GM12878 (cell line): ENCODE results near the gene ARHGEF7. TPM values are rescaled to one million over a fixed set of nuclear protein-coding genes. Genes with fewer than 3 reads are reported as not detected.

ENCODE experiments used
- ATAC-seq: fragments of 200-7000 bp; cut with Tn5 transposase; 3 replicates; pipeline ENCODE4 v1.9.1; 2020; ENCODE audit warnings: mild to moderate bottlenecking, moderate library complexity
- BruUV-seq: library from RNA; stranded (reverse); fragments of 400-500 nt; replicated peaks from 2 replicates; lab custom pipeline; 2021; lab: Mats Ljungman, UMichigan
- CTCF ChIA-PET: fragments of 300-600 bp; sonication (Branson Sonifier 250); formaldehyde crosslinking; extraction: SDS; loops from one replicate; lab custom pipeline; 2021; ENCODE audit warnings: inconsistent platforms; lab: Yijun Ruan, JAX
- POLR2A ChIA-PET: fragments of 350-600 bp; formaldehyde crosslinking; extraction: SDS; loops from one replicate; lab custom pipeline; 2021; ENCODE audit warnings: inconsistent platforms; lab: Charles Lee
- RAD21 ChIA-PET: fragments of 300-600 bp; sonication (Branson Sonifier 250); formaldehyde crosslinking; loops from one replicate; lab custom pipeline; 2023; ENCODE audit warnings: antibody characterized with exemption; ENCODE audit not compliant: unreplicated experiment; lab: Charles Lee
- SMC1A ChIA-PET: fragments of 300-600 bp; sonication (Branson Sonifier 250); formaldehyde crosslinking; loops from one replicate; lab custom pipeline; 2023; ENCODE audit not compliant: unreplicated experiment, uncharacterized antibody; lab: Charles Lee
- DNase-seq: peaks from one replicate; pipeline ENCODE4 v3.0.0-alpha.2; 2011; ENCODE audit warnings: low read depth, low spot score
- FAIRE-seq: peaks from 3 replicates; lab custom pipeline; 2011; peaks lifted over from hg19 to GRCh38; lab: Jason Lieb, UNC
- H2AFZ ChIP-seq: 2 replicates; pipeline ENCODE4 v1.6.0; 2011; ENCODE audit warnings: low read depth, low read length, control low read depth; ENCODE audit not compliant: control insufficient read depth
- H3K27ac ChIP-seq: 2 replicates; pipeline ENCODE4 v1.5.1; 2011; ENCODE audit warnings: control low read depth; ENCODE audit not compliant: control insufficient read depth, insufficient read depth
- H3K27me3 ChIP-seq, 2 experiments: replicated peaks in 1 of 2; 2 replicates each; pipeline versions ENCODE4 v1.6.0 to v1.6.1; 2011; ENCODE audit warnings: low read length in 1 of 2; ENCODE audit not compliant: control insufficient read depth in 2 of 2, insufficient read depth in 2 of 2
- H3K36me3 ChIP-seq, 2 experiments: 2 replicates each; pipeline ENCODE4 v1.5.1; 2011; ENCODE audit warnings: low read length in 1 of 2; ENCODE audit not compliant: control insufficient read depth in 2 of 2, insufficient read depth in 2 of 2
- H3K4me1 ChIP-seq: 2 replicates; pipeline ENCODE4 v1.6.1; 2011; ENCODE audit warnings: mild to moderate bottlenecking, low read length, moderate library complexity, mixed read lengths; ENCODE audit not compliant: control insufficient read depth, insufficient read depth
- H3K4me2 ChIP-seq: 2 replicates; pipeline ENCODE4 v1.6.0; 2011; ENCODE audit warnings: control low read depth; ENCODE audit not compliant: control insufficient read depth, insufficient read depth
- H3K4me3 ChIP-seq: fragments of 200-600 bp; sonication (generic); 2 replicates; pipeline ENCODE4 v1.5.1; 2016
- H3K79me2 ChIP-seq: 2 replicates; pipeline ENCODE4 v1.6.0; 2011; ENCODE audit warnings: low read length; ENCODE audit not compliant: control insufficient read depth, insufficient read depth
- H3K9ac ChIP-seq: 2 replicates; pipeline ENCODE4 v1.8.0; 2011; ENCODE audit warnings: low read length, control low read depth, mixed read lengths; ENCODE audit not compliant: control insufficient read depth, insufficient read depth
- H3K9me3 ChIP-seq: replicated peaks from 3 replicates; pipeline ENCODE4 v1.5.1; 2011; ENCODE audit warnings: mild to moderate bottlenecking, low read length; ENCODE audit not compliant: control insufficient read depth, insufficient read depth
- H4K20me1 ChIP-seq: 2 replicates; pipeline ENCODE4 v1.6.0; 2011; ENCODE audit not compliant: control insufficient read depth, insufficient read depth
- ASH2L ChIP-seq: fragments of 300-600, 200-600 bp; sonication (generic); IDR thresholded peaks from 2 replicates; pipeline ENCODE4 v1.6.1; 2017; ENCODE audit warnings: low read depth, mild to moderate bottlenecking, borderline replicate concordance
- ATF3 ChIP-seq: IDR thresholded peaks from 2 replicates; pipeline ENCODE4 v1.6.1; 2011; ENCODE audit warnings: low read depth, mild to moderate bottlenecking, low read length, moderate library complexity, borderline replicate concordance; ENCODE audit errors: extremely low read depth
- CBFB ChIP-seq: IDR thresholded peaks from 2 replicates; pipeline ENCODE4 v1.6.1; 2016; ENCODE audit warnings: antibody characterized with exemption, low read depth
- CHD4 ChIP-seq: fragments of 200-600 bp; sonication (generic); IDR thresholded peaks from 2 replicates; pipeline ENCODE4 v1.6.1; 2016; ENCODE audit warnings: mild to moderate bottlenecking
- CREB1 ChIP-seq: IDR thresholded peaks from 2 replicates; pipeline ENCODE4 v1.6.1; 2012; ENCODE audit warnings: low read depth, mild to moderate bottlenecking, inconsistent platforms
- ELK1 ChIP-seq: IDR thresholded peaks from 2 replicates; pipeline ENCODE4 v1.6.1; 2012; ENCODE audit warnings: low read depth, low read length, improper control_type of control experiment
- FOXK2 ChIP-seq: fragments of 450-650 bp; IDR thresholded peaks from 2 replicates; pipeline ENCODE4 v1.6.1; 2017; ENCODE audit warnings: mild to moderate bottlenecking, moderate library complexity
- HSF1 ChIP-seq: fragments of 150-350 bp; IDR thresholded peaks from 2 replicates; pipeline ENCODE4 v1.6.1; 2014; ENCODE audit warnings: mild to moderate bottlenecking, low read depth, low read length
- LARP7 ChIP-seq: fragments of 450-650 bp; IDR thresholded peaks from 2 replicates; pipeline ENCODE4 v1.6.1; 2017; ENCODE audit warnings: mild to moderate bottlenecking
- MYB ChIP-seq: fragments of 150-350 bp; IDR thresholded peaks from 2 replicates; pipeline ENCODE4 v1.6.1; 2014; ENCODE audit warnings: mild to moderate bottlenecking, low read depth, low read length, borderline replicate concordance
- RCOR1 ChIP-seq: conservative IDR thresholded peaks from 2 replicates; pipeline ENCODE4 v1.6.1; 2012; ENCODE audit warnings: low read depth, low read length, improper control_type of control experiment
- SMAD1 ChIP-seq: fragments of 450-650 bp; IDR thresholded peaks from 2 replicates; pipeline ENCODE4 v1.6.1; 2018; ENCODE audit warnings: mild to moderate bottlenecking, low read depth; ENCODE audit not compliant: partially characterized antibody
- SMARCA5 ChIP-seq: fragments of 450-650 bp; IDR thresholded peaks from 2 replicates; pipeline ENCODE4 v1.6.1; 2017; ENCODE audit warnings: mild to moderate bottlenecking
- SPI1 ChIP-seq: IDR thresholded peaks from 2 replicates; pipeline ENCODE4 v1.6.1; 2011; ENCODE audit warnings: low read depth, mild to moderate bottlenecking, low read length, moderate library complexity, borderline replicate concordance; ENCODE audit not compliant: insufficient read depth
- WGBS: methylation state at CpG from one replicate; pipeline ENCODE4 v1.1.6; 2016; ENCODE audit warnings: low lambda C conversion rate; ENCODE audit not compliant: insufficient replicate concordance, insufficient coverage; ENCODE audit errors: missing lambda C conversion rate; 5-methylcytosine and 5-hydroxymethylcytosine counted together
- in situ Hi-C: fragments of 300-500 bp; cut with MboI; formaldehyde crosslinking; loops from 9 replicates; pipeline ENCODE4 v1.14.3; 2018; ENCODE audit warnings: mixed read lengths
- intact Hi-C: fragments of 100-400 bp; cut with micrococcal nuclease; formaldehyde crosslinking; loops from one replicate; pipeline ENCODE4 v1.14.2; 2022; ENCODE audit not compliant: unreplicated experiment
- polyA plus RNA-seq, 11 experiments: library from polyadenylated mRNA; depleted of rRNA in 4 of 11; unstranded in 6 of 11; stranded (reverse) in 5 of 11; fragments of >200 nt; fragmentation: Nextera tagmentation in 4 of 11; fragmentation: Illumina TruSeq in 1 of 11; extraction: Ambion mirVana in 4 of 11; extraction: Trizol in 1 of 11; gene quantifications; 1 replicate in 1 of 11; 2 replicates in 10 of 11; pipeline versions ENCODE4 v1.2.1 to v1.2.3, GENCODE V29; 2011 to 2016; ENCODE audit warnings: inconsistent platforms in 2 of 11, missing spikeins in 2 of 11, low read depth in 1 of 11
- total RNA-seq, 4 experiments: library from RNA; depleted of rRNA in 3 of 4; stranded (reverse); fragments of >200 nt in 3 of 4; fragmentation: Illumina TruSeq in 1 of 4; extraction: Trizol in 1 of 4; gene quantifications; 2 replicates each; pipeline versions ENCODE4 v1.2.1 to v1.2.3, GENCODE V29; 2013 to 2021

ARHGEF7 gene
- total and polyA plus RNA-seq, 10 of the 15 experiments (the other 5 are each of a cell fraction or from before 2014, with no cell fraction given), result 4.7 to 65.5 (median 36.6) TPM

- TF ChIP-seq ELK1 (no peak), ASH2L (no peak), SMAD1 (no peak), CREB1 (no peak), SPI1 (no peak)
These were observed 168.3 kb downstream of the ARHGEF7 start (continued) for GRCh38 chr13:111283457-111283856.

- 91% methylated on average over 9 of the region's 9 CpGs for WGBS
- Histone ChIP-seq H3K27me3 (no peaks in the 10 kb centered on the region), H3K4me1 (no peaks in the 10 kb centered on the region), H3K9me3 (no peaks in the 10 kb centered on the region), H3K79me2 (no peaks in the 10 kb centered on the region), H3K27ac (no peak overlapping the region), H2AFZ (no peak overlapping the region), H3K9ac (no peak overlapping the region), H4K20me1 (no peaks in the 10 kb centered on the region), H3K4me2 (no peak overlapping the region), H3K4me3 (no peak overlapping the region), H3K36me3 (peaks cover 34 to 48% of the 10 kb centered on the region in 2 experiments)
- FAIRE-seq, result no peak
- POLR2A ChIA-PET, result no interaction called here
- DNase-seq, result no peak
- in situ Hi-C loops, result no loop called here
- SMC1A ChIA-PET, result no interaction called here
- intact Hi-C loops, result no loop called here
- BruUV-seq, result no TSS peak
- no peak for ATAC-seq
- RAD21 ChIA-PET, result no interaction called here
- no peak for TF ChIP-seq ATF3
- no peak for TF ChIP-seq LARP7
- TF ChIP-seq RCOR1, result no peak
- no peak for TF ChIP-seq FOXK2
- TF ChIP-seq SMARCA5, result no peak
- TF ChIP-seq CHD4, result no peak
- no peak for TF ChIP-seq HSF1
- no peak for TF ChIP-seq MYB
- no peak for TF ChIP-seq CBFB
- CTCF ChIA-PET, result no interaction called here
These were observed 168.9 kb downstream of the ARHGEF7 start for GRCh38 chr13:111283991-111284390.
